Hippocampal formation (tissue), 2 donors: Measurements from ENCODE around the gene EFHD1.
"Not testable (repeated sequence)": the region's sequence is repeated elsewhere in the genome, so short reads cannot be mapped to it uniquely, and the experiment has no call there.

Experiments
- DNase-seq, 2 donors: peaks; one replicate each; lab custom pipeline; 2025; lab: John Stamatoyannopoulos, UW

Gene EFHD1

DNA sequence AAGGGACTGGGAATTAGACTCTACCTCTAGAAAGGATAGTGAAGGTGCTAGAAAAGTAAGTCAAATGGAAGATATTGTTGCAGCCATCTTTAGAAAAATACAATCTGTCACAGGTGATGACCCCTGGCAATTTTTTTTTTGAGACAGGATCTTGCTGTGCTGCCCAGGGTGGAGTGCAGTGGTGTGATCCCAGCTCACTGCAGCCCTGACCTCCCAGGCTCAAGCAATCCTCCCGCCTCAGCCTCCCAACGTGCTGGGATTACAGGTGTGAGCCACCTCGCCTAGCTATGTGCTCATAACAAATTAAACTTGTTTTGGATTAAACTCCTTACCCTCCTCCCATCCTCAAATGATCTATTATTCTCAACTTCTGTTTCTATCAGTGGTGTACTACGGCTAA lies 59.9 kb downstream of the EFHD1 start:
- no peak for DNase-seq

DNA sequence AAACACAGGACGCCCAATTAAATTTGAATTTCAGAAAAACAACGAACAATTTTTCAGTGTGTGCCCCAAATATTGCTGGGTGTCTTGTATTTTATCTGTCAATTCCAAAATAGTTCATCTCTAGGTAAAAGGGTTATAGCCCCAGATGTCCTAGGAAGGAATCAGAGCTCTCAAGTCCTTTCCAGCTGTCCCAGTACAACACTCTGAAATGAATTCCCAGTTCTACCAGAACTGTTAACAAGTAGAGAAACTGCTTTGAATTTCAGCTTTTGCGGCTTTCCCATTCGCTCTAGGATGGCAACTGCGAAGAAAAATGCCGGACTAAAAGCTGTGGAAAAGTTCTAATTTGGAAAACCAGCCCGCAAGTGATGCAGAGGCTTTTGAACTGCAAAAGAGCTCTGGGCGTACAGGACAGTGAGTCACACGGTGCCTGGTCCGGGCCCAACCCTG lies 63.2 kb downstream of the EFHD1 start:
- no peak for DNase-seq

DNA sequence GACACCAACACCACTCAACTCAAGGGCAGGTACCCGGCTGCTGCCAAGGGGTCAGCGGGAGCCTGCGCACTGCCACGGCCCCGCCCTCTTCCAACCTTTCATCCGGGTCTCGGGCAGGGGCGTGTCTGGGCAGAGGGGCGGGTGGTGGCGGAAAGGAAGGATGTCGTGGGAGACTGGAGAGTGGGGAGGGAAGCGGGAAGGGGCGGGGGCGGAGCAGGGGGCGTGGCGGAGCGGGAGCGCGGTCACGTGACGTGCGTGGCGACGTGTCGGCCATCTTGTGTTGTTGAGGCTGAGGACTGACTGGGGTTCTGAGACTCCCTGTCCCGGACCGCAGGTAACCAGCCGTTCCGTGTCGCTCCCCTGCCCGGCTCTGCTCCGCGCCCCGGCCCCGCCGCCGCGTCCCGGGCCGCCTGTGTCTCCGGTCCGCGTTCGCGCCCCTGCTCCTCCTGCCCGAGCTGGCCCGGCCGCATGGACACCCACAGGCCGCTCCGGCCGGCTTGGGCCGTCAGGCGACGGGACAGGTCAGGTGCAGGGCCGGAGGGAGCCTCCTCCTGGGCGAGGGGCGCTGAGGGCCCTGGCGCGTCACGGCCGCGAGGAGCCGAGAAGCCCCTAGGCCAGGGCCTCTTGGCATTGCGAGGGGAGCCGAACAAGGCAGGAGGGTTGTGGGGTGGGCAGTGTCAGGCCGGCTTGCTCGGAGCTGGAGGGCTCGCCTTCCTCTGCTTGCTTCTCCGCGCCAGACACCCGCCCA lies 63.8 kb downstream of the EFHD1 start, which contains the start of gene GIGYF2:
Gene GIGYF2, plus strand, starts transcription at position 273 of the 748 bp plus-strand sequence. CDS start 37,867 bp downstream, outside the sequence.
- peak; percentile 92 to 97 for DNase-seq

DNA sequence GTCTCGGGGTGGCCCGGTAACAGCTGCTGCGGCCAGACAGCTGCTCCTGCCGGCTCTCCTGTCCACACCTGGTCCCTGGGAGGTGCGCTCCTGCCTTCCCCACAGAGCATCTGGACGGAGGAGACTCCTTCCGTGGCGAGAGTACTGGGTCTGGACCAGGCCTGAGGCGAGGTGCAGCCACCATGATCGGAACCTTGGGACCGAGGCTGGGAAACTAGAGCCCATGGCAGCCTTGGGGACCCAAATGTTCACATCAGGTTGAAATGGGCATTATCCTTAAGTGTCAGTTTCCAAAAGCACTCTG lies 64.4 kb downstream of the EFHD1 start:
- no peak for DNase-seq

DNA sequence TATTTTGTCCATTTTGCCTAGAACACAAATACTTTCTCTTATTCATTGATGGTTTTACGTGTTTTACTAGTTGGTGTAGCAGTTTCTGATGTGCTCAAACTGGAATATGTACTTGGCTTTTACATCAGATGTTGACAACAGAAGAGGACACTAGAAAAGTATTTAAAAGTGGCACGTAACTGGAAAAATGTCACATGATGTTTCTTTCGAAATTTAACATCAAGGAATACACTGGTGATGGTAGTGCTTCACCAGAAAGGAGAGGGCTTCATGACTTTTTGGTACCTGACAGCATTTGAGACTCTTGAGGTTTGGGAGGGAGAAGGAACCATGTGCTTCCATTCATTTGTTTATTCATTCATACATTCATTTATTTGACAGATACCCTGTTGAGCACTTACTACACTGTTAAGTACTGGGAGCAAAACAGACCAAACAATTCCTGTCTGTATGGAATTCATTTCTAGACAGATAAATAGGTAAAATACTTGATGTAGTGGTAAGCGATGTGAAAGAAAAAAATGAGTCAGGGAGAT lies 65.2 kb downstream of the EFHD1 start:
- no peak for DNase-seq

DNA sequence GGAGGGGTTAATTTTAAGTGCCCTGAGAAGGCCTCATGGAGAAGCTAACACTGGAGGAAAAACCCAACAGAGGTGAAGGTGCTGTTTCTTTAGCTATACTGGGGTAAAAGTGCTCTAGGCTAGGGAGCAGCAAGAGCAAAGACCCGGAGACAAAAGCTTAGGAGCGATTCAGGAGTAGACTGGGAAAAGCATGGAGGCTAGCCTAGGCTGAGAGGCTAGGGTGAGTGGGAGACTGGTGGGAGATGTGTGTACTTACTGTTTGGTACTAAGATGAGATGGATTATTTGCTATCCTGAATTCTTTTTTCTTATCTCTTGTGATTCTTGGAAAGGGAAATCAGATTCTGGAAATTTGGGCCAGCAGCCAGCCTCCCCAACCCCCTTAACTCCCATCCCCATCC lies 65.7 kb downstream of the EFHD1 start:
- no peak for DNase-seq

DNA sequence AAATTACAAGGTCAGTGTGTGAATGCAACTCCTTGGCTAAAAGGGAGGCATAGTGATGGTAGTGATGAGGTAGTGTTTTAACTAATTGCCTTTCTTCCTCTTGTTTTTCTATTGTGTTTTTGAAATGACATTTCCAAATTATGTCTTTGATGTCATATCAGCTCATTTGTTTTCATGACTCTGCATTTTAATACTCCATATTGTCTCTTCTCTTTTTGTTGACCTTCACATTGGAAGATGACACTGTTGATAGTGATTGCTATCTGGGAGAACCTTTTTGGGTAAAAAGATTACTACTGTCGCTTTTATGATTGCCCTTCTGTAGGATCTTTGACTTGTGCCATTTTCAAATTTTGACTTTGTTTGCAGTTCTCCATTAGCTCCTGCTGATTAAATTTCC lies 66.8 kb downstream of the EFHD1 start:
- no peak for DNase-seq

DNA sequence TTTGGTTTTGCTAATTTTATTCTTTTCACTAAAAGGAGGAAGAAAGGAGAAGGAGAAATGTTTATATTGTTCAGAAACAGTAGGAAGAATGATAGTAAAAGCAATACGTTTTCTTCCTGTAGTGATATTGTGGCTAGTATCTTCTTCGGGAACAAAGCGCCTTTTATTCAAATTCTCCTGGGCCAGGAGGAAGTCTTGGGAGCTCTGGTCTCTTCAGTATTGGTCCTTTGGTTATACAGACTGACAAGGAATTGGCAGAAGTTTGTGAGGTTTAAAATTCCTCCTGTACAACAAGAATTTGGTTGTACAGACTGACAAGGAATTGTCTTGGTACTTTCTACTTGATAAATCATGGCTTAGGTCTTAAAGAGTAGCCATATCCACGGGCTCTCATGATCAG lies 73.7 kb downstream of the EFHD1 start:
- DNase-seq, result no peak

DNA sequence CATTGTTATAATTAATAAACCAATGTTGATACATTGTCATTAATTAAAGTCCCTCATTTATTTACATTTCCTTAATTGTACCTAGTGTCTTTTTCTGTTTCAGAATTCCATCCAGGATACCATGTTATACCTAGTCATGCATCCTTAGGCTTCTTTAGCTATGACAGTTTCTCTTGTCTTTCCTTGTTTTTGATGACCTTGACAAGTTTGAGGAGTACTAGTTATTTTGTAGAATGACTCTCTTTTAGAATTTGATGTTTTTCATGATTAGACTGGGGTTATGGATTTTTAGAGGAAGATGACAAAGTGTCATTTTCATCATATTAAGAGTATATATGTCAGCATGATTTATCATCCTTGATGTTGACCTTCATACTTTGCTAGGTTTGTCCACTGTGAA lies 80.1 kb downstream of the EFHD1 start:
- DNase-seq, result no peak

DNA sequence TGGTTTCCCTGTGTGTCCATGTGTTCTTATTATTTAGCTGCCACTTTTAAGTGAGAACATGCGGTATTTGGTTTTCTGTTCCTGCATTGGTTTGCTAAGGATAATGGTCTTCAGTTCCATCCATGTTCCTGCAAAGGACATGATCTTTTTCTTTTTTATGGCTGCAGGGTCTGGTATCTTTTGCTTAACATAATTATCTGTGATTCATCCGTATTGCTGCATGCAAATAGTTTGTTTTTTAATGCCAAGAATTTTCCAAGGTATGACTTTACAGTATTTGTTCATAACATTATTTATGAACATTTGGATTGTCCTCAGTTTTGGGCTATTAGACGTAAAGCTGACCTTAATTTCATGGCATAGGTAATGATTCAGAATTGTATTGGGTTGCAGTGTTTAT lies 81.6 kb downstream of the EFHD1 start:
- no peak for DNase-seq

DNA sequence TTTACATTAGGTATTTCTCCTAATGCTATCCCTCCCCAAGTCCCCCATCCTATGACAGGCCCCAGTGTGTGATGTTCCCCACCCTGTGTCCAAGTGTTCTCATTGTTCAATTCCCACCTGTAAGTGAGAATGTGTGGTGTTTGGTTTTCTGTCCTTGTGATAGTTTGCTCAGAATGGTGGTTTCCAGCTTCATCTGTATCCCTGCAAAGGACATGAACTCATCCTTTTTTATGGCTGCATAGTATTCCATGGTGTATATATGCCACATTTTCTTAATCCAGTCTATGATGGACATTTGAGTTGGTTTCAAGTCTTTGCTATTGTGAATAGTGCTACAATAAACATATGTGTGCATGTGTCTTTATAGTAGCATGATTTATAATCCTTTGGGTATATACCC lies 86.7 kb downstream of the EFHD1 start:
- DNase-seq, result not testable (repeated sequence)

DNA sequence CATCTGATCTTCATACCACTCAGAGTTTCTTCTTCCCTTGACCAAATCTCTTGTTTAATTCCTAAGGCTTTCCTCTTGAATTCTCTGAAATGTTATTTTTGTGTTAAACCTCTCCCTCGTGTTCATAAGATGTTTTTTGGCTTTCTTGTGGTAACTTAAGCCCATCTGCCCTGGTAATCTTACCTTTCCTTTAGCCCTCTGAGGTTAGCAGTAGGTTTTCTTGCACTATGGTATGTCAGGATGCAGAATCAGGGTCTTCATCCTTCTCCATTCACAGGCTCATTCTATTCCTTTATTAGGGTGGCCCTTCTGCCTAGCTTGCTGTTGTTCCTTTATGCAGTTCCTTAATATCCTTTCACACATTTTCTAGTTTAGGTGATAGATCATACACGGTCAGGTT lies 87.9 kb downstream of the EFHD1 start:
- DNase-seq, result no peak

DNA sequence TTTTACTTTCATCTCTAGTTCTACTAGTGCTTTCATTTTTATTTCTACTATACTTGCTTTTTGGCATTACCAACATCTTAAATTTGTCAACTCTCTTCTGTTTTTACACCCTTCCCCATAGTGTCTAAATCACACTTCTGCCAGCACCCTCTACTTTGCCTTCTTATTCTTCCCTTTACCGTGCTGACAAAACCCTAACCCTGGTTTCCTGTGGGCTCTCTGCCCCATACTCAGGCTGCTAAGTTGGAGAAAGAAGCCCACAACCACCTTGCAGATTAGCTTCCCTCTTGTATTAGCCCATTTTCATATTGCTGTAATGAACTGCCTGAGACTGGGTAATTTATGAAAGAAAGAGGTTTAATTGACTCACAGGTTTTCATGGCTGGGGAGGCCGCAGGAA lies 88.5 kb downstream of the EFHD1 start:
- no peak for DNase-seq

DNA sequence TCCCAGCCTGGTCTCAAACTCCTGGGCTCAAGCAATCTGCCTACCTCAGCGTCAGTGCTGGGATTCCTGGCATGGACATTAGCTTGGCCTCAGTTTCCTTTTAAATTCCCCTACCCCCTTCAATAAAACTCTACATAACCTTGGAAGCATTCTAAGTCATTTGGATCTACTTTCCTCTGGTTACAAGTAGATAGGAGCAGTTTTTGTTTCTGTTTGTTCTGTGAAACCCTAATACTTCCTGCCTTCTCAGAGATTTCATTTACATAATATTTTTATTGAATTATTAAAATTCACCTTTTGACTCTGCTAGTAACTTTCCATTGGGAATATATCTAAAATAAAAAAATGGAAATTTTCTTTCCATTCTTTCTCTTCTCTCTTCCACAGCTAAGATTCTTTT lies 89.6 kb downstream of the EFHD1 start:
- no peak for DNase-seq

DNA sequence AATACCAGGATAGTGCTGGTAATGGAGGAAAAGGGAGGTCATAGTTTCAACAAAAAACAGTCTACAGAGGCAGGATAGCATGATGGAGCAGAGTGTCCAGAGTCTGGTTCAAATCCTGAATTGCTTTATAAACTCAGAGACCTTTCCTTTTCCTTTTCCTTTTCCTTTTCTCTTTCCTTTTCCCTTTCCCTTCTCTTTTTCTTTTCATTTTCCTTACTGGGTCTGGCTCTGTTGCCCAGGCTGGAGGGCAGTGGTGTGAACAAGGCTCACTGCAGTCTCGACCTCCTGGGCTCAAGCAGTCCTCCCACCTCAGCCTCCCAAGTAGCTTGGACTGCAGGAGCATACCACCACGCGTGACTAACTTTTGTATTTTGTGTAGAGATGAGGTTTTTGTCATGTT lies 95.4 kb downstream of the EFHD1 start:
- no peak for DNase-seq

DNA sequence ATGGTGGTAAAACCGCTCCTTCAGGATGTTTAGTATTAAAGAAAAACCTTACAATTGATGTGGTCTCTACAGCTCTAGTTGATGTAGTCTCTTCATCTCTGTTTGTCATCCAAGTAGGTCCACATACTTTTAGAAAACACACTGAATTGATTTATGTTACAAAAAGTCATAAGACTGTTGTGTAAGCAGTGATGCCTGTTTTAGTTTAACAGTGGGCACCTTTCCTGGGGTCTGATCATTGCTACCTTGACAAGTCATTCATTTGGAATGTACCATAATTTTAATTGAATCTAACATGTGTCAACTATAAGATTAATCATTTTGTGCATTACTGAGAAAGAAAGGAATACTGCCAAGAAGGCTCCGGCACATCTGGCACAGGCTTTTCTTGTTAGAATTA lies 98.1 kb downstream of the EFHD1 start:
- no peak for DNase-seq
